ENCODE data around the gene SIGLEC8.

Gene SIGLEC8

DNA sequence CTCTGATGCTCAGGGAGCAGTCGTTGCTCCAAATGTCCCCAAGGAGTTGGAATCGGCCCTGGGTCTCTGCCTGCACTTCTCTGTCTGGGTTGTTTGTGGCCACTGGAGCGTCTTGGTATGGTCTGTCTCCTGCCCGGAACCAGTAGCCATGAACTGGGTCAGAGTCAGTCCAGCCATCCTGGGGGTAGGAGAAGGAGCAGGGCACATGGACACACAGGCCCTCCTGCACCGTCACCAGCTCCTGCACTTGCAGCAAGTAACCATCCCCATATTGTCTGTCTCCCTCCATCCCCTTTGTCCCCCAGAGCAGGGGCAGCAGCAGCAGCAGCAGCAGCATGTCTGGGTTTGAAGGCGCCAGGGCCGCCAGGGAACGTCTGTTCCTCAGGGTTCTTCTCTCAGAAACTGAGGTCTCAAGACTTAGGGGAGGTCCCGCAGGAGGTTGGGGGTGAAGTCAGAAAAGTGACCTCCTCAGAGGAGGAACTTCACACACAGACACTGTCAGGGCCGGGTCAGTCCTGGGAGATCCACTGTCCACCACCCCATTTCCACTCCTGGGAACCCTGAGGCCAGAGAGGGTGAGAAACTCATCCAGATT, at the start of gene SIGLEC8:
TSS of gene SIGLEC8 (minus strand) at position 404 of the 595 bp plus-strand sequence. CDS start at position 337, 67 bp downstream.
- in situ Hi-C loops (cut with HindIII; ENCODE audit: low sequenced_read_pairs) = no loop called here

DNA sequence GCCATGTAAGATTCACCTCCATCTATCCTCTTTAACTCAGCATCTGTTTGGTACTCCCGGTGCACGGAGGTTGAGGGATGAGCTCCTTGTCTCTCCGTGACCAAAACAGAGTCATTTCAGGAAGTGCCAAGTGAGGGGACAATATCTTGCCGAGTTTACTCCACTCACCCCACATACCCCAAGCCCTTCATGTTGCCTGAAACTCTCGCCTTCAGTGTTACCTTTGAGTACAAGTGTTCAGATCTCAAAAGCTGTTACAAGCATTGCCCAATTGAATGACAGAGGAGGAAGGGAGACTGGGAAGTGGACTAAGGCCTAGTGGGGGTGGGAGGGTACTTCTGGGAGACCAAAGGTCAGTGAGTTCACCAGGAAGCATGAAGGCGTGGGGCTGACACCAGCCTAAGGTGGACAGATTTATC, 49.4 kb upstream of the SIGLEC8 start:
- H3K4me3 ChIP-seq (ENCODE audit: low read depth, low read length) = no peak overlapping the region
- in situ Hi-C loops (cut with HindIII; ENCODE audit: low sequenced_read_pairs) = no loop called here
- DNase-seq (ENCODE audit: low read depth, low spot score) = no peak
- TF ChIP-seq, protein P1, sequence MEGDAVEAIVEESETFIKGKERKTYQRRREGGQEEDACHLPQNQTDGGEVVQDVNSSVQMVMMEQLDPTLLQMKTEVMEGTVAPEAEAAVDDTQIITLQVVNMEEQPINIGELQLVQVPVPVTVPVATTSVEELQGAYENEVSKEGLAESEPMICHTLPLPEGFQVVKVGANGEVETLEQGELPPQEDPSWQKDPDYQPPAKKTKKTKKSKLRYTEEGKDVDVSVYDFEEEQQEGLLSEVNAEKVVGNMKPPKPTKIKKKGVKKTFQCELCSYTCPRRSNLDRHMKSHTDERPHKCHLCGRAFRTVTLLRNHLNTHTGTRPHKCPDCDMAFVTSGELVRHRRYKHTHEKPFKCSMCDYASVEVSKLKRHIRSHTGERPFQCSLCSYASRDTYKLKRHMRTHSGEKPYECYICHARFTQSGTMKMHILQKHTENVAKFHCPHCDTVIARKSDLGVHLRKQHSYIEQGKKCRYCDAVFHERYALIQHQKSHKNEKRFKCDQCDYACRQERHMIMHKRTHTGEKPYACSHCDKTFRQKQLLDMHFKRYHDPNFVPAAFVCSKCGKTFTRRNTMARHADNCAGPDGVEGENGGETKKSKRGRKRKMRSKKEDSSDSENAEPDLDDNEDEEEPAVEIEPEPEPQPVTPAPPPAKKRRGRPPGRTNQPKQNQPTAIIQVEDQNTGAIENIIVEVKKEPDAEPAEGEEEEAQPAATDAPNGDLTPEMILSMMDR (IDR thresholded peaks at IDR 0.05; ENCODE audit: low read depth, low read length) = no peak

More for the DNA sequence above, at the start of gene SIGLEC8:
- TF ChIP-seq, protein P1 (IDR thresholded peaks at IDR 0.05; ENCODE audit: low read depth, low read length) = no peak
- no peak for DNase-seq (ENCODE audit: low read depth, low spot score)
- H3K4me3 ChIP-seq (ENCODE audit: low read depth, low read length) = no peak within 1 kb of the TSS

DNA sequence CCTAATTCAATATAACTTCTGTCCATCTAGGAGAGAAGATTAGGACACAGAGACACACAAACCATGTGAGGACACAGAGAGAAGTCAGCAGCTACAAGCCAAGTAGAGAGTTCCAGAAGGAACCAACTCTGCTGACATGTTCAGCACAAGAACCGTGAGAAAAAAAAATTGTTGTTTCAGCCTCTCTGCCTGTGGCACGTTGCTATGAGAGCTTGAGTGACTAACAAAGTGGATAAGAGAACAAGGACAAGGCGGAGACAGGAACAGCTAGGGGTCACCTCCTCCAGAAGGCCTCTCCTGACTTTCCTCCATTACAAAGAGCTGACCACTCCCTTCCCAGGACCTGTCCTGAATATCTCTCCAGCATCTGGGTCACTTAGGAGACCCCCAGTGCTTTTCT, 48.9 kb upstream of the SIGLEC8 start:
- no peak for DNase-seq (ENCODE audit: low read depth, low spot score)
- in situ Hi-C loops (cut with HindIII; ENCODE audit: low sequenced_read_pairs) = no loop called here
- TF ChIP-seq, protein P1 (IDR thresholded peaks at IDR 0.05; ENCODE audit: low read depth, low read length) = no peak
- no peak overlapping the region for H3K4me3 ChIP-seq (ENCODE audit: low read depth, low read length)

DNA sequence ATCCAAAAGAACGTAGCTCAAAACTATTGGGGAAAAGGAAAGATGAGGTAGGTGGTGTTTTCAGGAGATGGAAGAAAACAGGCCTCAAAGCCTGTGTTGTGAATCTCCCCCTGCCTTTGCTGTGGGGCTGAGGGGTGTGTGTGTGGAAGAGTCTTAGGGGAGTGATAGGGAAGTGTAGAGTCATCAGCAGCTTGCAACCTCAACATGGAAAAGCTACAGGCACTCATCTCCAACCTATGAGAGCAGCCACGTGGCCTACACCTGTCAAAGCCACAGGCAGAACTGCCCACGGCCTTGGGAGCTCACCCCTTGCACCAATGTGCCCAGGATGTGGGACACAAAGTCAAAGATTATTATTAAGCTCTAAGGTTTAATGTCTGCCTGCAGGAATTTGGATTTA, 47.6 kb upstream of the SIGLEC8 start:
- in situ Hi-C loops (cut with HindIII; ENCODE audit: low sequenced_read_pairs) = no loop called here
- H3K4me3 ChIP-seq (ENCODE audit: low read depth, low read length) = no peak overlapping the region
- no peak for DNase-seq (ENCODE audit: low read depth, low spot score)
- TF ChIP-seq, protein P1 (IDR thresholded peaks at IDR 0.05; ENCODE audit: low read depth, low read length) = no peak

DNA sequence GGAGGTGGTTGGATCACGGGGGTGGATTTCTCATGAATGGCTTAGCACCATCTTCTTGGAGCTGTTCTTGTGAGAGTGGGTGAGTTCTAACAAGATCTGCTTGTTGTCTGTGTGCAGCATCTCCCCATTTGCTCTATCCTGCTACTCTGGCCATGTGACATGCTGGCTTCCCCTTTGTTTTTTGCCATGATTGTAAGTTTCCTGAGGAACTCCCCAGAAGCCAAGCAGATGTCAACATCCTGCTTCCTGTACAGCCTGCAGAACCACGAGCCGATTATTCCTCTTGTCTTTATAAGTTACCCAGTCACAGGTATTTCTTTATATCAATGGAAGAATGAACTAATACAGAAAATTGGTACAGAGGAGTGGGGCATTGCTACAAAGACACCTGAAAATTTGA, 45.6 kb upstream of the SIGLEC8 start:
- no peak overlapping the region for H3K4me3 ChIP-seq (ENCODE audit: low read depth, low read length)
- DNase-seq (ENCODE audit: low read depth, low spot score) = no peak
- in situ Hi-C loops (cut with HindIII; ENCODE audit: low sequenced_read_pairs) = no loop called here
- TF ChIP-seq, protein P1 (IDR thresholded peaks at IDR 0.05; ENCODE audit: low read depth, low read length) = no peak

DNA sequence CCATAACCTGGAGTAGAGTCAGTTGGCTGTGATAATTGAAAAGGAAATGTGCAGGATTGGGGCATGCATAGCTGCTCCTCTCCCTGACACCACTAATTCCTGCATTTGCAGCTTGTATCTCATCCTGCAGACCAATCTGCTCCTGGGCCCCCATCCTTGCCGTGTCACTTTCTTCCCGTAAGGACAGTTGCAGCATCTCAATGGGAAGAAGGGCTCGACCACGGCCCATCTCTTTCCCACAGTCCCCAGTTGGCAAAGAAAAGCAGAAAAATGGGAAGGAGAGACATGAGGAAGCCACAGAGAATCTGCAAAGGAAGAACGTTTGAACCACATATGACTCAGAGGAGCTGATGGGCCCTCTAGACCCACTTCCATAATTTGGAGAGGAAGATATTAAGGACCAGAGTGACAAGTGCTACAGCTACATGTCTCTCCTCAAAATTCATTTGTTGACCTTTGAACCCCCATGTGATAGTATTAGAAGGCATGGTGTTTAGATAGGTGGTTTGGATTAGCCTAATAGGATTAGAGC, 45.1 kb upstream of the SIGLEC8 start:
- DNase-seq (ENCODE audit: low read depth, low spot score) = no peak
- H3K4me3 ChIP-seq (ENCODE audit: low read depth, low read length) = no peak overlapping the region
- in situ Hi-C loops (cut with HindIII; ENCODE audit: low sequenced_read_pairs) = no loop called here
- TF ChIP-seq, protein P1 (IDR thresholded peaks at IDR 0.05; ENCODE audit: low read depth, low read length) = no peak
